SU-DHL-6 (cell line): ENCODE data around the gene RPS19.

ENCODE experiments used
- H2AFZ ChIP-seq: fragments of 200-600 bp; sonication (generic); 2 replicates; pipeline ENCODE4 v1.6.1; 2014; ENCODE audit warnings: low read depth, mild to moderate bottlenecking, moderate library complexity, mixed read lengths, antibody characterized with exemption, low read length; ENCODE audit not compliant: severe bottlenecking
- H3F3A ChIP-seq: fragments of 200-600 bp; shearing (Covaris generic); 2 replicates; pipeline ENCODE4 v1.6.0; 2016; ENCODE audit warnings: antibody characterized with exemption, mild to moderate bottlenecking; ENCODE audit not compliant: insufficient read depth
- H3K27ac ChIP-seq: fragments of 200-600 bp; sonication (generic); 2 replicates; pipeline ENCODE4 v1.5.1; 2016; ENCODE audit warnings: low read depth, mild to moderate bottlenecking, low read length, moderate library complexity, mixed read lengths
- H3K27me3 ChIP-seq: fragments of 200-600 bp; sonication (generic), shearing (Covaris generic); 2 replicates; pipeline ENCODE4 v1.6.0; 2014; ENCODE audit warnings: mild to moderate bottlenecking, low read length
- H3K36me3 ChIP-seq: fragments of 200-600 bp; sonication (generic); 2 replicates; pipeline ENCODE4 v1.6.1; 2014; ENCODE audit warnings: mild to moderate bottlenecking, low read length, mixed read lengths
- H3K4me2 ChIP-seq: fragments of 300-600, 200-600 bp; shearing (Covaris generic), sonication (generic); 2 replicates; pipeline ENCODE4 v1.6.0; 2014; ENCODE audit warnings: low read length, low read depth, mild to moderate bottlenecking; ENCODE audit not compliant: poor library complexity, severe bottlenecking
- H3K4me3 ChIP-seq: fragments of 200-600 bp; sonication (generic); 2 replicates; pipeline ENCODE4 v1.5.1; 2014; ENCODE audit warnings: antibody characterized with exemption, low read length, mild to moderate bottlenecking, mixed read lengths; ENCODE audit not compliant: insufficient read depth, poor library complexity, severe bottlenecking
- H3K79me2 ChIP-seq: fragments of 200-600 bp; sonication (generic); 2 replicates; pipeline ENCODE4 v1.6.1; 2014; ENCODE audit warnings: mild to moderate bottlenecking, low read length, moderate library complexity; ENCODE audit not compliant: insufficient read depth
- H3K9ac ChIP-seq: fragments of 200-600 bp; sonication (generic); 2 replicates; pipeline ENCODE4 v1.7.0; 2014; ENCODE audit warnings: mild to moderate bottlenecking, low read length
- H3K9me2 ChIP-seq: fragments of 200-600 bp; sonication (generic); replicated peaks from 2 replicates; pipeline ENCODE4 v1.6.1; 2014; ENCODE audit warnings: low read length; ENCODE audit not compliant: insufficient read depth
- H3K9me3 ChIP-seq: fragments of 200-600 bp; sonication (generic); 2 replicates; pipeline ENCODE4 v1.6.1; 2014; ENCODE audit warnings: low read length, mixed read lengths; ENCODE audit not compliant: insufficient read depth
- H4K20me1 ChIP-seq: fragments of 200-600 bp; sonication (generic); 2 replicates; pipeline ENCODE4 v1.6.1; 2014; ENCODE audit warnings: low read depth, mild to moderate bottlenecking, antibody characterized with exemption, low read length, moderate library complexity, mixed read lengths
- CTCF ChIP-seq: fragments of 200-600 bp; sonication (generic); IDR thresholded peaks from one replicate; pipeline ENCODE4 v1.5.1; 2017; ENCODE audit warnings: antibody characterized with exemption, mild to moderate bottlenecking, low read length, moderate library complexity; ENCODE audit not compliant: insufficient read depth, poor library complexity, severe bottlenecking
- EZH2phosphoT487 ChIP-seq: fragments of 200-600 bp; sonication (generic), shearing (Covaris generic); conservative IDR thresholded peaks from 2 replicates; pipeline ENCODE4 v1.6.1; 2018; ENCODE audit warnings: mild to moderate bottlenecking, antibody characterized with exemption, low read length, moderate library complexity, mixed read lengths

The RPS19 gene

GRCh38 chr19:41859213-41859617 is 840 bp upstream of the RPS19 start:
- Histone ChIP-seq H3F3A (peaks cover 37% of the 10 kb centered on the region; the same call in 1 of the 2 replicates), H3K9ac (peak overlapping the region; percentile 58), H3K79me2 (peaks cover 41% of the 10 kb centered on the region), H3K27me3 (no peaks in the 10 kb centered on the region), H4K20me1 (peaks cover 23% of the 10 kb centered on the region; the same call in 1 of the 2 replicates), H2AFZ (peak overlapping the region; percentile 73), H3K27ac (peak overlapping the region; percentile 34; the same call in 1 of the 2 replicates), H3K36me3 (peaks cover 30% of the 10 kb centered on the region), H3K4me2 (peak overlapping the region; percentile 86), H3K9me2 (no peaks in the 10 kb centered on the region), H3K9me3 (no peaks in the 10 kb centered on the region), H3K4me3 (peak overlapping the region; percentile 48)
- no peak for TF ChIP-seq CTCF
- TF ChIP-seq EZH2phosphoT487 = no peak

GRCh38 chr19:41860419-41861115 is 512 bp downstream of the RPS19 start:
- H3K27me3 ChIP-seq = no peaks in the 10 kb centered on the region
- peak overlapping the region; percentile 66 for H3K4me2 ChIP-seq
- H3K9me3 ChIP-seq = no peaks in the 10 kb centered on the region
- peak overlapping the region; percentile 97 for H3K9ac ChIP-seq
- peaks cover 37% of the 10 kb centered on the region for H3K36me3 ChIP-seq
- peaks cover 30% of the 10 kb centered on the region; the same call in 1 of the 2 replicates for H4K20me1 ChIP-seq
- no peak for TF ChIP-seq CTCF
- TF ChIP-seq EZH2phosphoT487 = no peak
- peaks cover 55% of the 10 kb centered on the region for H3K79me2 ChIP-seq
- H3K4me3 ChIP-seq = peak overlapping the region; percentile 82
- peak overlapping the region; percentile 84 for H3K27ac ChIP-seq
- no peak overlapping the region for H2AFZ ChIP-seq
- peaks cover 45% of the 10 kb centered on the region; the same call in 1 of the 2 replicates for H3F3A ChIP-seq
- H3K9me2 ChIP-seq = no peaks in the 10 kb centered on the region

GRCh38 chr19:41861116-41861768 is 1.2 kb downstream of the RPS19 start:
- no peak for TF ChIP-seq EZH2phosphoT487
- TF ChIP-seq CTCF = no peak
- peak overlapping the region; percentile 84 for H3K27ac ChIP-seq
- no peaks in the 10 kb centered on the region for H3K27me3 ChIP-seq
- H3K79me2 ChIP-seq = peaks cover 59% of the 10 kb centered on the region
- H2AFZ ChIP-seq = no peak overlapping the region
- peaks cover 37% of the 10 kb centered on the region for H3K36me3 ChIP-seq
- peak overlapping the region; percentile 82 for H3K4me3 ChIP-seq
- no peaks in the 10 kb centered on the region for H3K9me2 ChIP-seq
- H3F3A ChIP-seq = peaks cover 49% of the 10 kb centered on the region
- no peaks in the 10 kb centered on the region for H3K9me3 ChIP-seq
- peak overlapping the region; percentile 97 for H3K9ac ChIP-seq
- peaks cover 30% of the 10 kb centered on the region; the same call in 1 of the 2 replicates for H4K20me1 ChIP-seq
- peak overlapping the region; percentile 66 for H3K4me2 ChIP-seq
